Calu3 (cell line): ENCODE results near the gene AKR7A3. TPM values are rescaled to one million over a fixed set of nuclear protein-coding genes. Genes with fewer than 3 reads are reported as not detected.

Source experiments
- BruUV-seq: library from RNA; stranded (reverse); fragments of 400-500 nt; replicated peaks from 2 replicates; lab custom pipeline; 2021; lab: Mats Ljungman, UMichigan
- CTCF ChIA-PET: fragments of 300-600 bp; sonication (Branson Sonifier 250); formaldehyde crosslinking; loops from one replicate; lab custom pipeline; 2022; ENCODE audit warnings: antibody characterized with exemption; lab: Charles Lee
- DNase-seq: peaks from one replicate; pipeline ENCODE4 v3.0.0; 2022
- H3K27ac Mint-ChIP-seq: one replicate; pipeline ENCODE4 v1.8.0; 2022; ENCODE audit warnings: mixed read lengths; ENCODE audit not compliant: unreplicated experiment
- H3K27me3 Mint-ChIP-seq: one replicate; pipeline ENCODE4 v1.8.0; 2022; ENCODE audit warnings: mixed read lengths; ENCODE audit not compliant: unreplicated experiment
- H3K36me3 Mint-ChIP-seq: one replicate; pipeline ENCODE4 v1.8.0; 2022; ENCODE audit warnings: mild to moderate bottlenecking, moderate library complexity, mixed read lengths; ENCODE audit not compliant: insufficient read depth, unreplicated experiment
- H3K4me1 Mint-ChIP-seq: one replicate; pipeline ENCODE4 v1.8.0; 2022; ENCODE audit warnings: mild to moderate bottlenecking, low read depth, mixed read lengths; ENCODE audit not compliant: unreplicated experiment
- H3K4me3 Mint-ChIP-seq: one replicate; pipeline ENCODE4 v1.8.0; 2022; ENCODE audit warnings: mild to moderate bottlenecking, low read depth, moderate library complexity, mixed read lengths; ENCODE audit not compliant: unreplicated experiment
- H3K9me3 Mint-ChIP-seq: one replicate; pipeline ENCODE4 v1.8.0; 2022; ENCODE audit warnings: low read depth, mixed read lengths; ENCODE audit not compliant: unreplicated experiment
- CTCF ChIP-seq: fragments of 200-600 bp; IDR thresholded peaks from one replicate; pipeline ENCODE4 v1.8.0; 2022; ENCODE audit warnings: antibody characterized with exemption; ENCODE audit not compliant: unreplicated experiment
- intact Hi-C: fragments of 100-400 bp; cut with micrococcal nuclease; formaldehyde crosslinking; loops from one replicate; pipeline ENCODE4 v1.10.0; 2022; ENCODE audit not compliant: unreplicated experiment
- total RNA-seq: library from RNA; stranded (reverse); gene quantifications from 2 replicates; pipeline ENCODE4 v1.2.3, GENCODE V29; 2022

AKR7A3 gene
- total RNA-seq, 1 experiment from 2014 or later, result 1.7 TPM

GRCh38 chr1:19319196-19319595, 30.6 kb upstream of the AKR7A3 start:
- CTCF ChIA-PET, result no interaction called here
- no peak for TF ChIP-seq CTCF
- Mint-ChIP-seq H3K36me3 (no peaks in the 10 kb centered on the region), H3K27me3 (no peaks in the 10 kb centered on the region), H3K4me1 (peaks cover 6% of the 10 kb centered on the region), H3K27ac (no peak overlapping the region), H3K4me3 (no peak overlapping the region), H3K9me3 (no peaks in the 10 kb centered on the region)
- no peak for DNase-seq
- no TSS peak for BruUV-seq
- intact Hi-C loops, result no loop called here

- no peak for TF ChIP-seq CTCF
- no peaks in the 10 kb centered on the region for H3K27me3 Mint-ChIP-seq
- intact Hi-C loops, result no loop called here
- CTCF ChIA-PET, result no interaction called here
- H3K9me3 Mint-ChIP-seq, result no peaks in the 10 kb centered on the region
- H3K4me1 Mint-ChIP-seq, result peaks cover 16% of the 10 kb centered on the region
- BruUV-seq, result no TSS peak
- DNase-seq, result no peak
- no peak overlapping the region for H3K27ac Mint-ChIP-seq
- no peak overlapping the region for H3K4me3 Mint-ChIP-seq
- peaks cover 13% of the 10 kb centered on the region for H3K36me3 Mint-ChIP-seq
These were observed 28.7 kb upstream of the AKR7A3 start for GRCh38 chr1:19317126-19317910.

- TF ChIP-seq CTCF, result no peak
- no peak for DNase-seq
- no peak overlapping the region for H3K4me3 Mint-ChIP-seq
- H3K4me1 Mint-ChIP-seq, result peaks cover 25% of the 10 kb centered on the region
- no peaks in the 10 kb centered on the region for H3K9me3 Mint-ChIP-seq
- H3K27ac Mint-ChIP-seq, result no peak overlapping the region
- peaks cover 26% of the 10 kb centered on the region for H3K36me3 Mint-ChIP-seq
- no peaks in the 10 kb centered on the region for H3K27me3 Mint-ChIP-seq
- BruUV-seq, result no TSS peak
- intact Hi-C loops, result no loop called here
- CTCF ChIA-PET, result no interaction called here
These were observed 27.0 kb upstream of the AKR7A3 start for GRCh38 chr1:19315378-19316198.

GRCh38 chr1:19313961-19314882, 25.7 kb upstream of the AKR7A3 start:
- Mint-ChIP-seq H3K9me3 (no peaks in the 10 kb centered on the region), H3K36me3 (peaks cover 30% of the 10 kb centered on the region), H3K27me3 (no peaks in the 10 kb centered on the region), H3K4me1 (peaks cover 26% of the 10 kb centered on the region), H3K4me3 (no peak overlapping the region), H3K27ac (no peak overlapping the region)
- no TSS peak for BruUV-seq
- intact Hi-C loops, result no loop called here
- no peak for DNase-seq
- TF ChIP-seq CTCF, result no peak
- CTCF ChIA-PET, result no interaction called here
